ENCODE data around the gene ADPRH.

ADPRH gene

GRCh38 chr3:119597548-119598288 is 18.4 kb downstream of the ADPRH start, which contains the start of gene PLA1A:
PLA1A (plus strand) TSS chr3:119597885; CDS start chr3:119597914, 29 bp downstream.
- no peak for DNase-seq (ENCODE audit: low read depth)

GRCh38 chr3:119598410-119599098 is 19.3 kb downstream of the ADPRH start:
- no peak for DNase-seq (ENCODE audit: low read depth)

- no peak for DNase-seq (ENCODE audit: low read depth)
These were observed 20.4 kb downstream of the ADPRH start for GRCh38 chr3:119599558-119600174.

- no peak for DNase-seq (ENCODE audit: low read depth)
These were observed 21.4 kb downstream of the ADPRH start for GRCh38 chr3:119600732-119601131.

- no peak for DNase-seq (ENCODE audit: low read depth)
These were observed 21.9 kb downstream of the ADPRH start for GRCh38 chr3:119601154-119601553.

- DNase-seq (ENCODE audit: low read depth) = no peak
These were observed 23.4 kb downstream of the ADPRH start for GRCh38 chr3:119602676-119603075.

GRCh38 chr3:119604878-119605277 is 25.6 kb downstream of the ADPRH start:
- DNase-seq (ENCODE audit: low read depth) = no peak

GRCh38 chr3:119608405-119609000 is 29.2 kb downstream of the ADPRH start:
- DNase-seq (ENCODE audit: low read depth) = no peak

- no peak for DNase-seq (ENCODE audit: low read depth)
These were observed 30.0 kb downstream of the ADPRH start for GRCh38 chr3:119609301-119609700.

- DNase-seq (ENCODE audit: low read depth) = no peak
These were observed 32.4 kb downstream of the ADPRH start for GRCh38 chr3:119611664-119612063.

GRCh38 chr3:119613201-119613600 is 33.9 kb downstream of the ADPRH start:
- no peak for DNase-seq (ENCODE audit: low read depth)

GRCh38 chr3:119613872-119614271 is 34.6 kb downstream of the ADPRH start:
- no peak for DNase-seq (ENCODE audit: low read depth)

- no peak for DNase-seq (ENCODE audit: low read depth)
These were observed 36.8 kb downstream of the ADPRH start for GRCh38 chr3:119616056-119616455.

- no peak for DNase-seq (ENCODE audit: low read depth)
These were observed 39.8 kb downstream of the ADPRH start for GRCh38 chr3:119619094-119619493.

- DNase-seq (ENCODE audit: low read depth) = no peak
These were observed 41.6 kb downstream of the ADPRH start for GRCh38 chr3:119620899-119621298.

- DNase-seq (ENCODE audit: low read depth) = no peak
These were observed 44.9 kb downstream of the ADPRH start for GRCh38 chr3:119624002-119624720.

GRCh38 chr3:119625451-119626153 is 46.3 kb downstream of the ADPRH start:
- no peak for DNase-seq (ENCODE audit: low read depth)

- DNase-seq (ENCODE audit: low read depth) = no peak
These were observed 46.9 kb downstream of the ADPRH start for GRCh38 chr3:119626196-119626595.

- DNase-seq (ENCODE audit: low read depth) = no peak
These were observed 48.2 kb downstream of the ADPRH start for GRCh38 chr3:119627461-119627860.

- DNase-seq (ENCODE audit: low read depth) = no peak
These were observed 49.1 kb downstream of the ADPRH start for GRCh38 chr3:119628390-119628789.

- peak; percentile 8 for DNase-seq (ENCODE audit: low read depth)
These were observed 49.6 kb downstream of the ADPRH start for GRCh38 chr3:119628816-119629445.

Data from fibroblast of gingiva (primary cell).